GM18526 (cell line): Measurements from ENCODE around the gene GP1BA.

Experiments used
- POLR2A ChIP-seq: IDR thresholded peaks from 3 replicates; pipeline ENCODE4 v1.6.1; 2011; ENCODE audit not compliant: insufficient read length; ENCODE audit errors: extremely low read depth

Gene GP1BA

DNA sequence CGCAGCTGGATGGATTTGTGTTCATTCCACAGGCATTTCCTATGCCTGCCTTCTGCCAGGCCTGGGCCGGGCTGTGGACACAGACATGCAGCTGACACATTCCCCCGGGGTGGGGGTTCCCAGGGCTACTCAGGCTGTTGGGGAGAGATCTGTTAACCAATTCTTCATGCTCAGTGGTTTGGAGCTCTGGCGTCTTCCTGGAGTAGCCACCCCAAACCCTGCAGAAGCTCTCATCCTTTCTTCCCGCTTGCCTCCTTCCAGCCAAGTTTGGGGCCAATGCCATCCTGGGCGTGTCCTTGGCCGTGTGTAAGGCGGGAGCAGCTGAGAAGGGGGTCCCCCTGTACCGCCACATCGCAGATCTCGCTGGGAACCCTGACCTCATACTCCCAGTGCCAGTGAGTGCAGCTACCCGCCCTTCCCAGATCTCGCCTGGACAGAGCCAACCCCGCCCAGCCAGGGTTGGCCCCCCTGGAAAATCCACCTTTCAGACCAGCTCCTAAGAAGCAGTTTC lies 21.4 kb downstream of the GP1BA start:
- no peak for TF ChIP-seq POLR2A

- TF ChIP-seq POLR2A = no peak
Observed at GRCh38 chr17:4955091-4955490, 23.0 kb downstream of the GP1BA start.

GRCh38 chr17:4956493-4957061 lies 24.5 kb downstream of the GP1BA start:
- TF ChIP-seq POLR2A = no peak

- no peak for TF ChIP-seq POLR2A
Observed at GRCh38 chr17:4958102-4958501, 26.0 kb downstream of the GP1BA start.

- TF ChIP-seq POLR2A = no peak
Observed at GRCh38 chr17:4959261-4959965, 27.3 kb downstream of the GP1BA start.

- TF ChIP-seq POLR2A = no peak
Observed at GRCh38 chr17:4960279-4960922, 28.3 kb downstream of the GP1BA start.

GRCh38 chr17:4965311-4965986 lies 33.4 kb downstream of the GP1BA start:
- no peak for TF ChIP-seq POLR2A

DNA sequence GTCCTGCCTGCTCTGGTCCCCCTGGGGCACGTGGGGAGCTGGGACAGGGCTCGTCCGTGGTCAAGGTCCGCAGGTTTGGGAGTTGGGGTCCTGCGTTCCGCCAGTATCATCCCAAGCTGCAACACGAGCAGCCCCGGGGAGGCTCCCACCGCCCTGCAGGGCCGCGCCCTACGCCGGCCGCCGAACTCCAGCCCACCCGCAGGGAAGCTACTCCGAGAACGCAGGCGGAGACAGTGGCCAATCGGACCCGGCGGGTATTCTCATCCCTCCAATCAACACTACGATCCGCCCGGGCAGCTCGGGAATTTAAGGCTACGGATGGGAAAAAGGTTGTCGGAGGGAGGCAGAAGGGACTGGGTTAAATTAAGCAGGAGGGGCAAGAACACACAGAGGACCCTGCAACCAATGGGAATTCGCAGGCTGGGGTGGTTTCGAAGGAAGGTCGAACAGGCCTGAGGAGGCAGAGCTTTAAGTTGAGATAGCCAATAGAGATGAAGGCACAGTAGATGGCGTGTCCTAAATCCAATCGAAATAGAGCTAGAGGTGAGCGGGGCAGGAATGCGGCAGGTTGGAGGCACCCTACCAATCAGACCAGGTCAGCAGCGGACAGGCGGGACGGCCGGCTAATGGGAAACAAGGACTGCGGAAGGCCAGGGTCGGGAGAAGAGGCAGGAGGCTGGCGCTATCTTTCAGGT lies 34.9 kb downstream of the GP1BA start:
- peak; percentile 39 for TF ChIP-seq POLR2A

DNA sequence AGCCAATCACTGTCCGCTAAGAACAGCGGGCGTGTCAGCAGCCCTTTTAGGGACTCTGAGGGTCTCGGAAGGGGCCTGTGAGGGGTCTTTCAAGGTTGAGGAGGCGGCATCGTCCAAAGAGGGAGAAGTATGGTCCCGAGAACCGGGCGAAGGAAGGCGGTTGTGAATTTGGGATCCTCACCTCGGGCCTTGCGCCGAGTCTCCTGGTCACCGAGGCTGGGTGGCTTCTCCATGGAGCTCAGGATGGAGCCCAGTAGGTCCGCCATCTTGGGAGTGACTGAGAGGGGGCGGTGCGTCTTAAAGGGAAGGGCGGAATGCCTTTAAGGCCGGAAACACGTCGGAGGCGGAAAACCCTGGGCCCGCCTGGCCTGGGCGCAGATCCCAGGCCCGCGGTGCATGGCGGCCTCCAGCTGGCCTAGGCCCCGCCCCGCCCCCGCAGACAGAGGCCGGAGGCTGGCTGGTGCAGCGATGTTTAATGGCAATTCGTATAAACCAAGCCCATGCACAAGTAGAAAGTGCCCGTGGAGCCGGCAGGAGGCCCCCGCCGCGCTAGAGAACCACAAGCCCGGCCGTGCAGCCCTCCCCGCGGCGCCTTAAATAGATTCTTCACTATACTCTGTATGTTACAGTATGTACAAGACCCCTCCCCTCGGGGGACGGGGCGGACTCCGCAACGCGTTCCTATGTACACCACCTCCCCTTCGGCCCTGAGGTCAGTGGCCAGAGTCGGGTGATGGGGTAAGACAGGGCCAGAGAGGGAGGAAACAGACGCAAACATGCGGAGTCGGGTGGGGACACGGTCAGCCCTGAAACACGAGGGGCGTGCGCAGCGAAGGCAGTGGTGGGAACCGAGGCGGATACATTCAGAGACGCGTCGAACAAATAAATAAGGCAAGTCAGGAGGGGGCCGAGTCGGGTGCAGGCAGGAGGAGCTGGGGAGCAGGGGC lies 35.7 kb downstream of the GP1BA start, which contains the start of gene SPAG7:
TSS of gene SPAG7 (minus strand) at position 279 of the 947 bp plus-strand sequence. CDS start at position 266, 13 bp downstream.
- TF ChIP-seq POLR2A = peak; percentile 63

GRCh38 chr17:4968486-4969046 lies 36.5 kb downstream of the GP1BA start:
- peak; percentile 5 for TF ChIP-seq POLR2A

DNA sequence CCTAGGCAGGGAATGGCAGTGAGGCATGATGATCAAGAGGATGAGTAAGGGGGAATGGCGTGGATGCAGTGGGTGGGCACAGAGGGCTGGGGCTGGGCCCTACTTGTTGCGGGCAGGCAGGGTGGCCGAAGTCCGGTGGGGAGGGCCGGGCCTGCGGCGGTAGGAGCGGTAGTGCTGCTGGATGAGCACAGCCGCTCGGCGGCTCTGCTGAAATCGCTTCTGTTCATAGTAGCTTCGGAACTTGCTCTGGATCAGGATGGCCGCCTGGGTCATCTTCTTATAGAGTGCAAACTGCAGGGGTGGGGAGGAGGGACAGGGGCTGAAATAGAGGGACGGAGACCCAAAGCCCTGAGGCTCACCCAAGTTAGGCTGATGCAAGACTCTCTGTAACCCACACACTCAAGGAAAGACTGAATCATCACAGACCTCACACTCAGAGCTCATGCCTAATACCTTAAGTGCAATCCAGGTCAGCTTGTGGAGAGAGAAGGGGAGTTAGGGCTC lies 37.0 kb downstream of the GP1BA start:
- no peak for TF ChIP-seq POLR2A

DNA sequence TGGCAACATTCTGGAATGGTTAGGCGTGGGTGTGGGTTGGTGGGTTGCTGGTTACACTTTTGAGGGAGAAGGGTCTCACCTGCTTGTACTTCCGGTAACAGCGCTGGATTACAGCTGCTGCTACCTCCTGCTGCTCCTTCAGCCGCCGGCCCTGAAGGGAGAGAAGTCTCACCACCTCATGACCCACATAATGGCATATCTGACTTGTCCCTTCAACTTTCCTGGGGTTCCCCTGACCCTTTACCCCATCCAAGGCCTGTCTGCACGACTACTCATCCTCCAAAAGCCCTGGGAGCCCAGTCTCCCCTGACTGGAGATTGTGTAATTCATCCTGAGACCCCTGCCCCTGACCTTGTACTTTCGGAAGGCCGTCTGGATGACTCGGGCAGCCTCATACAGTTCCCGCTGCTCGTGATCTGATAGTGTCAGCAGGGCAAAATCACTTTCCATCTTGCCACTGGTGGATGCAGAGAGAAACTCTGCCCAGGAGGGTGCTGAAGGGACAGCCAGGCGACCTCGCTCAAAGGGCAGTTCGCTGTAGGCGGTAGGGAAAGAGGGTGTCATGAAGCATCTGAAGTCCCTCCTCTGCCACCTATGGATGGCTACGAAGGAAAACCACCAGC lies 37.6 kb downstream of the GP1BA start:
- TF ChIP-seq POLR2A = no peak

- TF ChIP-seq POLR2A = no peak
Observed at GRCh38 chr17:4970273-4970672, 38.2 kb downstream of the GP1BA start.
